DMS 273 (cell line): Measurements from ENCODE around the gene TIMP3.

Source experiments
- DNase-seq: peaks from one replicate; lab custom pipeline; 2025; ENCODE audit not compliant: unreplicated experiment; lab: John Stamatoyannopoulos, UW

Gene TIMP3

GRCh38 chr22:32877196-32877595 is 75.7 kb downstream of the TIMP3 start:
- DNase-seq: no peak

GRCh38 chr22:32879550-32879949 is 78.0 kb downstream of the TIMP3 start:
- DNase-seq: no peak

GRCh38 chr22:32880061-32880460 is 78.6 kb downstream of the TIMP3 start:
- DNase-seq: peak; percentile 10

GRCh38 chr22:32880505-32880892 is 79.0 kb downstream of the TIMP3 start:
- no peak for DNase-seq

GRCh38 chr22:32880893-32881596 is 79.5 kb downstream of the TIMP3 start:
- DNase-seq: peak; percentile 91

- no peak for DNase-seq
Measured at GRCh38 chr22:32882360-32882755, 80.9 kb downstream of the TIMP3 start.

GRCh38 chr22:32882774-32883530 is 81.4 kb downstream of the TIMP3 start:
- peak; percentile 22 for DNase-seq

GRCh38 chr22:32887324-32887980 is 85.9 kb downstream of the TIMP3 start:
- no peak for DNase-seq

GRCh38 chr22:32888976-32889375 is 87.5 kb downstream of the TIMP3 start:
- no peak for DNase-seq

GRCh38 chr22:32896891-32897290 is 95.4 kb downstream of the TIMP3 start:
- no peak for DNase-seq

- DNase-seq: no peak
Measured at GRCh38 chr22:32897400-32897799, 95.9 kb downstream of the TIMP3 start.

- DNase-seq: no peak
Measured at GRCh38 chr22:32900886-32901635, 99.6 kb downstream of the TIMP3 start.

GRCh38 chr22:32901925-32902324 is 100.4 kb downstream of the TIMP3 start:
- no peak for DNase-seq

- DNase-seq: no peak
Measured at GRCh38 chr22:32903507-32903906, 102.0 kb downstream of the TIMP3 start.

GRCh38 chr22:32904044-32904443 is 102.5 kb downstream of the TIMP3 start:
- DNase-seq: peak; percentile 58

- DNase-seq: peak; percentile 2
Measured at GRCh38 chr22:32905400-32905799, 103.9 kb downstream of the TIMP3 start.

- DNase-seq: no peak
Measured at GRCh38 chr22:32909581-32910428, 108.3 kb downstream of the TIMP3 start.

- DNase-seq: no peak
Measured at GRCh38 chr22:32910429-32910772, 108.9 kb downstream of the TIMP3 start.

GRCh38 chr22:32911503-32911902 is 110.0 kb downstream of the TIMP3 start:
- DNase-seq: peak; percentile 15
